Prostate gland (tissue), 2 donors: Measurements from ENCODE around the gene UGCG.

ENCODE experiments used
- CTCF ChIP-seq, 4 experiments: fragments of 200-600 bp in 2 of 4; fragments of 450-650 bp in 2 of 4; sonication (generic) in 2 of 4; IDR thresholded peaks; 1 replicate in 3 of 4; 2 replicates in 1 of 4; pipeline ENCODE4 v1.5.1; 2016 to 2019; ENCODE audit warnings: antibody characterized with exemption in 4 of 4, mild to moderate bottlenecking in 2 of 4, moderate library complexity in 2 of 4
- POLR2A ChIP-seq: fragments of 450-650 bp; IDR thresholded peaks from one replicate; pipeline ENCODE4 v1.6.1; 2016; ENCODE audit warnings: antibody characterized with exemption, mild to moderate bottlenecking

GRCh38 chr9:111863636-111864035, 33.0 kb upstream of the UGCG start:
- no peak for TF ChIP-seq CTCF (IDR thresholded peaks at IDR 0.05)
- no peak for TF ChIP-seq POLR2A
